ENCODE results near the gene TSR1.
"Not testable (repeated sequence)": the region's sequence is repeated elsewhere in the genome, so short reads cannot be mapped to it uniquely, and the experiment has no call there.

DNA sequence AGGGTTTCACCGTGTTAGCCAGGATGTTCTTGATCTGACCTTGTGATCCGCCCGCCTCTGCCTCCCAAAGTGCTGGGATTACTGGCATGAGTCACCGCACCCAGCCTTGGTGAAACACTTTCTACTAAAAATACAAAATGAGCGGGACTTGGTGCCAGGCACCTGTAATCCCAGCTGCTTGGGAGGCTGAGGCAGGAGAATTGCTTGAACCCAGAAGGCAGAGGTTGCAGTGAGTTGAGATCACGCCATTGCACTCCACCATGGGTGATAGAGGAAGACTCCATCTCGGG, 19.4 kb downstream of the TSR1 start:
- TF ChIP-seq, protein P1, sequence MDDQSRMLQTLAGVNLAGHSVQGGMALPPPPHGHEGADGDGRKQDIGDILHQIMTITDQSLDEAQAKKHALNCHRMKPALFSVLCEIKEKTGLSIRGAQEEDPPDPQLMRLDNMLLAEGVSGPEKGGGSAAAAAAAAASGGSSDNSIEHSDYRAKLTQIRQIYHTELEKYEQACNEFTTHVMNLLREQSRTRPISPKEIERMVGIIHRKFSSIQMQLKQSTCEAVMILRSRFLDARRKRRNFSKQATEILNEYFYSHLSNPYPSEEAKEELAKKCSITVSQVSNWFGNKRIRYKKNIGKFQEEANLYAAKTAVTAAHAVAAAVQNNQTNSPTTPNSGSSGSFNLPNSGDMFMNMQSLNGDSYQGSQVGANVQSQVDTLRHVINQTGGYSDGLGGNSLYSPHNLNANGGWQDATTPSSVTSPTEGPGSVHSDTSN (IDR thresholded peaks at IDR 0.05), result not testable (repeated sequence)
- TF ChIP-seq NRF1 (IDR thresholded peaks at IDR 0.05; ENCODE audit: low read depth, low read length); MEF2A (IDR thresholded peaks at IDR 0.05; ENCODE audit: borderline replicate concordance, low read depth); GATA2 (CRISPR knock-in tag; IDR thresholded peaks at IDR 0.05); TCF12 (IDR thresholded peaks at IDR 0.05); NFIC (IDR thresholded peaks at IDR 0.05; ENCODE audit: borderline replicate concordance); SMC3 (IDR thresholded peaks at IDR 0.05; ENCODE audit: low read depth, low read length): not testable (repeated sequence)

Data from SK-N-SH (cell line).